SU-DHL-6 (cell line): Measurements from ENCODE around the gene RAB4B.

Experiments
- H2AFZ ChIP-seq: fragments of 200-600 bp; sonication (generic); 2 replicates; pipeline ENCODE4 v1.6.1; 2014; ENCODE audit warnings: low read depth, mild to moderate bottlenecking, moderate library complexity, mixed read lengths, antibody characterized with exemption, low read length; ENCODE audit not compliant: severe bottlenecking
- H3F3A ChIP-seq: fragments of 200-600 bp; shearing (Covaris generic); 2 replicates; pipeline ENCODE4 v1.6.0; 2016; ENCODE audit warnings: antibody characterized with exemption, mild to moderate bottlenecking; ENCODE audit not compliant: insufficient read depth
- H3K27ac ChIP-seq: fragments of 200-600 bp; sonication (generic); 2 replicates; pipeline ENCODE4 v1.5.1; 2016; ENCODE audit warnings: low read depth, mild to moderate bottlenecking, low read length, moderate library complexity, mixed read lengths
- H3K27me3 ChIP-seq: fragments of 200-600 bp; sonication (generic), shearing (Covaris generic); 2 replicates; pipeline ENCODE4 v1.6.0; 2014; ENCODE audit warnings: mild to moderate bottlenecking, low read length
- H3K36me3 ChIP-seq: fragments of 200-600 bp; sonication (generic); 2 replicates; pipeline ENCODE4 v1.6.1; 2014; ENCODE audit warnings: mild to moderate bottlenecking, low read length, mixed read lengths
- H3K4me2 ChIP-seq: fragments of 300-600, 200-600 bp; shearing (Covaris generic), sonication (generic); 2 replicates; pipeline ENCODE4 v1.6.0; 2014; ENCODE audit warnings: low read length, low read depth, mild to moderate bottlenecking; ENCODE audit not compliant: poor library complexity, severe bottlenecking
- H3K4me3 ChIP-seq: fragments of 200-600 bp; sonication (generic); 2 replicates; pipeline ENCODE4 v1.5.1; 2014; ENCODE audit warnings: antibody characterized with exemption, low read length, mild to moderate bottlenecking, mixed read lengths; ENCODE audit not compliant: insufficient read depth, poor library complexity, severe bottlenecking
- H3K79me2 ChIP-seq: fragments of 200-600 bp; sonication (generic); 2 replicates; pipeline ENCODE4 v1.6.1; 2014; ENCODE audit warnings: mild to moderate bottlenecking, low read length, moderate library complexity; ENCODE audit not compliant: insufficient read depth
- H3K9ac ChIP-seq: fragments of 200-600 bp; sonication (generic); 2 replicates; pipeline ENCODE4 v1.7.0; 2014; ENCODE audit warnings: mild to moderate bottlenecking, low read length
- H3K9me2 ChIP-seq: fragments of 200-600 bp; sonication (generic); replicated peaks from 2 replicates; pipeline ENCODE4 v1.6.1; 2014; ENCODE audit warnings: low read length; ENCODE audit not compliant: insufficient read depth
- H3K9me3 ChIP-seq: fragments of 200-600 bp; sonication (generic); 2 replicates; pipeline ENCODE4 v1.6.1; 2014; ENCODE audit warnings: low read length, mixed read lengths; ENCODE audit not compliant: insufficient read depth
- H4K20me1 ChIP-seq: fragments of 200-600 bp; sonication (generic); 2 replicates; pipeline ENCODE4 v1.6.1; 2014; ENCODE audit warnings: low read depth, mild to moderate bottlenecking, antibody characterized with exemption, low read length, moderate library complexity, mixed read lengths
- CTCF ChIP-seq: fragments of 200-600 bp; sonication (generic); IDR thresholded peaks from one replicate; pipeline ENCODE4 v1.5.1; 2017; ENCODE audit warnings: antibody characterized with exemption, mild to moderate bottlenecking, low read length, moderate library complexity; ENCODE audit not compliant: insufficient read depth, poor library complexity, severe bottlenecking
- EZH2phosphoT487 ChIP-seq: fragments of 200-600 bp; sonication (generic), shearing (Covaris generic); conservative IDR thresholded peaks from 2 replicates; pipeline ENCODE4 v1.6.1; 2018; ENCODE audit warnings: mild to moderate bottlenecking, antibody characterized with exemption, low read length, moderate library complexity, mixed read lengths

RAB4B gene

GRCh38 chr19:40741527-40742390 lies 36.3 kb upstream of the RAB4B start:
- Histone ChIP-seq H3K27ac (no peak overlapping the region), H2AFZ (no peak overlapping the region), H4K20me1 (no peaks in the 10 kb centered on the region), H3K4me2 (no peak overlapping the region), H3K9ac (no peak overlapping the region), H3F3A (no peaks in the 10 kb centered on the region), H3K9me2 (no peaks in the 10 kb centered on the region), H3K27me3 (no peaks in the 10 kb centered on the region), H3K9me3 (no peaks in the 10 kb centered on the region), H3K36me3 (no peaks in the 10 kb centered on the region), H3K4me3 (no peak overlapping the region), H3K79me2 (no peaks in the 10 kb centered on the region)
- TF ChIP-seq EZH2phosphoT487 = no peak
- no peak for TF ChIP-seq CTCF

GRCh38 chr19:40742477-40742876 lies 35.6 kb upstream of the RAB4B start:
- H3K27ac ChIP-seq = no peak overlapping the region
- TF ChIP-seq CTCF (no peak), EZH2phosphoT487 (no peak)
- no peaks in the 10 kb centered on the region for H3K9me3 ChIP-seq
- no peaks in the 10 kb centered on the region for H3K79me2 ChIP-seq
- no peaks in the 10 kb centered on the region for H4K20me1 ChIP-seq
- no peaks in the 10 kb centered on the region for H3K9me2 ChIP-seq
- H3K4me3 ChIP-seq = no peak overlapping the region
- no peak overlapping the region for H3K4me2 ChIP-seq
- H3K9ac ChIP-seq = no peak overlapping the region
- H2AFZ ChIP-seq = no peak overlapping the region
- H3K27me3 ChIP-seq = no peaks in the 10 kb centered on the region
- H3K36me3 ChIP-seq = no peaks in the 10 kb centered on the region
- no peaks in the 10 kb centered on the region for H3F3A ChIP-seq

- no peaks in the 10 kb centered on the region for H3K9me2 ChIP-seq
- H2AFZ ChIP-seq = no peak overlapping the region
- no peaks in the 10 kb centered on the region for H3K79me2 ChIP-seq
- H3K36me3 ChIP-seq = no peaks in the 10 kb centered on the region
- no peaks in the 10 kb centered on the region for H3F3A ChIP-seq
- no peak overlapping the region for H3K27ac ChIP-seq
- no peaks in the 10 kb centered on the region for H3K9me3 ChIP-seq
- H3K4me2 ChIP-seq = no peak overlapping the region
- H3K4me3 ChIP-seq = no peak overlapping the region
- no peaks in the 10 kb centered on the region for H4K20me1 ChIP-seq
- TF ChIP-seq CTCF (no peak), EZH2phosphoT487 (no peak)
- no peaks in the 10 kb centered on the region for H3K27me3 ChIP-seq
- H3K9ac ChIP-seq = no peak overlapping the region
Measured at GRCh38 chr19:40742886-40743285, 35.2 kb upstream of the RAB4B start.
